PC-3 (cell line): ENCODE measurements around the gene IRF9.

Experiments used
- CTCF ChIP-seq: fragments of 300-600 bp; sonication (generic); conservative IDR thresholded peaks from 2 replicates; pipeline ENCODE4 v1.5.1; 2017; ENCODE audit warnings: antibody characterized with exemption, low read depth, mild to moderate bottlenecking, low read length
- EZH2 ChIP-seq: fragments of 300-600 bp; sonication (generic); IDR thresholded peaks from one replicate; pipeline ENCODE4 v1.6.1; 2017; ENCODE audit warnings: antibody characterized with exemption, mild to moderate bottlenecking, low read length; ENCODE audit not compliant: unreplicated experiment
- EZH2phosphoT487 ChIP-seq: fragments of 300-600 bp; sonication (generic); IDR thresholded peaks from 2 replicates; pipeline ENCODE4 v1.6.1; 2018; ENCODE audit warnings: mild to moderate bottlenecking, antibody characterized with exemption, low read length, borderline replicate concordance

- no peak for TF ChIP-seq CTCF
- TF ChIP-seq EZH2: no peak
- no peak for TF ChIP-seq EZH2phosphoT487
These were observed 41.4 kb upstream of the IRF9 start for GRCh38 chr14:24119691-24120090.
